NCI-H2171 (cell line): Measurements from ENCODE around the gene ZYX.
"Not testable (repeated sequence)": the region's sequence is repeated elsewhere in the genome, so short reads cannot be mapped to it uniquely, and the experiment has no call there.

Experiments used
- DNase-seq: peaks from one replicate; lab custom pipeline; 2025; lab: John Stamatoyannopoulos, UW

Gene ZYX

GRCh38 chr7:143417734-143418383, 36.7 kb downstream of the ZYX start:
- no peak for DNase-seq

DNA sequence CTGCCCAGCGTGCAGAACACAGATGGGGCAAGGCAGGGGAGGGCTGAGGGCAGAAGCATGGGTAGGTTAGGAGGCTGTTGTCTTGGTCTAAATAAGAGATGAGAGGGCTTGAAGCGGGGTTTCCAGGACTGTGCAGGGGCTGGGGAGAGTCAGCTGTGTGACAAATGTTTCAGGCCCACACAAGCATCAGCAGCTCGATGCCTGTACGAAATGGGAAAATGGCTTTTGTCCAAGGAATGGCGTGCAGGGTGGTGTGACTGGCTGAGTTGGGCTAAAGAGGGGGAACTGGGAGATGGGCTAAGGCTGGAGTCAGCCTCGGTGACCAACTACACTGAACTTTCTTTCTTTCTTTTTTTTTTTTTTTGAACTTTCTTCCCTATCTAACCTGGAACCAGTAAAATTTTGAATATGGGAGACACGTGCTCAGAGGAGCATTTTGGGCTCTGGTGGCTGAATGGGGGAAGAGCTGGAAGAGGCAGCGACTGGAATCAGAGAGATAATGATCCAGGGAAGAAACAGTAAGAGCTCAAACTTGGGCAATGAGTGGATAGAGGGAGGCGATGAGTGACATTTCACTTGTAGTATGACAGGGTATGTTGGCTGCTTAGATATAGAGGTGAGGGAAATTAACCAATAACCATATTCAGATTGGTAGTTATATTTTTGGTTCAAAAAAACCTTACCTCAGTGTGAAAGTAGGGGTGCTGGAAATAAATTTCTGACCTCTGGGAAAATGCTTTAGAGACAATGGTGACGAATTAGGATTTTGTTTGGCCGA, 37.7 kb downstream of the ZYX start:
- DNase-seq, result no peak

- no peak for DNase-seq
Observed at GRCh38 chr7:143419880-143420279, 38.7 kb downstream of the ZYX start.

- DNase-seq, result not testable (repeated sequence)
Observed at GRCh38 chr7:143420624-143421023, 39.5 kb downstream of the ZYX start.

DNA sequence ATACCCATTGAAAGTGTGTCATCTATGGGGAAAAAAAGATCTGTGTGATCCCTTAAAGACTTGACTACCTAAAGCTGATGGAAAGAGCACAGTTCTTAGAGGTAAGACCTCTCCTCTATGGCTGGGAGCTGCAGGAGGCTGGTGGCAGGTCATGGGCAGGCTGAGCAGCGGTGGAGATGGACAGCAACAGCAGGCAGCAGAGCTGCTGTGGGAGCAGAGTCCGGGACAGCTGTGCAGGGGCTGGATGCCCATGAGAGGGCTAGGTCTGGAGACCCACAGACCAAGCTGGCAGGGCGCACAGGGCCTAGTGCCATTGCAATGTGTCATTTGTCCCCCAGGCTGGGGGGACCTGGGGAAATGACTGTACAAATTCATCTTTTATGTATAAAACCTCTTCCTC, 40.9 kb downstream of the ZYX start:
- no peak for DNase-seq

DNA sequence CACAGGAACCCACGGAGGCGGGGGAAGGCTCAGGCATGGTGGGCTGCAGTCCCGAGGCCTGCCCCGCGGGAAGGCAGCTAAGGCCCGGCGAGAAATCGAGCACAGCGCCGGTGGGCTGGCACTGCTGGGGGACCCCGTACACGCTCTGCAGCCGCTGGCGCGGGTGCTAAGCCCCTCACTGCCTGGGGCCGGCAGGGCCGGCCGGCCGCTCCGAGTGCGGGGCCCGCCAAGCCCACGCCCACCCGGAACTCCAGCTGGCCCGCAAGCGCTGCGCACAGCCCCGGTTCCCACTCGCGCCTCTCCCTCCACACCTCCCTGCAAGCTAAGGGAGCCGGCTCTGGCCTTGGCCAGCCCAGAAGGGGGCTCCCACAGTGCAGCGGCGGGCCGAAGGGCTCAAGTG, 43.3 kb downstream of the ZYX start:
- not testable (repeated sequence) for DNase-seq

GRCh38 chr7:143426479-143427142, 45.5 kb downstream of the ZYX start:
- no peak for DNase-seq

DNA sequence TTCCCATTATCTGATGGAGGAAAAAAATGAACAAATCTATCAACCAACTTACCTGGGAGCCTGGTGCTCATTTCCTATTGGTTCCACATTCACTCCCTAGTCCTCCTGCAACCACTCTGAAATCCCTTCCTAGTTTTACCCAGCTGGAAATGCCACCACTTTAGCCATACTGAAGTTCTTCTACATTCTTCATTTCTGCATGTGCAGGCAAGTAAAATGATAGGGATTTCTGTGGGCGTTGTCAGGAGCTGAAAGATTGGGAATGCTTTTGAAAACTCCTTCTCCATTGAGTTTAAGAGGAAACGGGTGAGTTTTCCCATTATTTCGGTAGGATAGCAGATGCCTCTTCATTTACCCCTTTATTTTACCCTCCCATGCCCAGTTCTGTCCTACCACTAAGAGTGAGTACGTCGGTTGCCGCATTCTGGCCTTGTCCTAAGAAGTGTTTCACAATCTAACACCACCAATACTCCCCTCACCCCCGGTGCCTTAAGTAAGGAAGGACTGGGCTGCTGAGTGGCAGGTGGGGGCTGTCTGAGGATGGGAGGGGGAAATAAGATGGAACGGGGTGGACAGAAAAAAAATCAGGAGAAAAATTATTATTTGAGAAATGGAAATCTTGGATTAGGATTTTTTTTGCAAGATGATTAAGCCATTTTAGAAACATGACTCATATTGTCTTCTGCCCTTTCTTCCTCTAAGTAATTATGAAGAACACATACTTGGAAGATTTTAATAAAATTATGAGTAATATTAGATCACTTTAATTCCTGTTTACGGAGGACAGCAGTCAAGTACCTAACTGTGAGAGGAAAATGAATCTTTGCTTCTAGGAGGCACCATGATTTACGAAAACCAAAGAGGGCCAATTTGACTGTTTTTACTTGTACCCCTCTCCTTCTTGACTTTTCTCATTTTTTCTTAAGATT, 48.9 kb downstream of the ZYX start:
- DNase-seq, result no peak

DNA sequence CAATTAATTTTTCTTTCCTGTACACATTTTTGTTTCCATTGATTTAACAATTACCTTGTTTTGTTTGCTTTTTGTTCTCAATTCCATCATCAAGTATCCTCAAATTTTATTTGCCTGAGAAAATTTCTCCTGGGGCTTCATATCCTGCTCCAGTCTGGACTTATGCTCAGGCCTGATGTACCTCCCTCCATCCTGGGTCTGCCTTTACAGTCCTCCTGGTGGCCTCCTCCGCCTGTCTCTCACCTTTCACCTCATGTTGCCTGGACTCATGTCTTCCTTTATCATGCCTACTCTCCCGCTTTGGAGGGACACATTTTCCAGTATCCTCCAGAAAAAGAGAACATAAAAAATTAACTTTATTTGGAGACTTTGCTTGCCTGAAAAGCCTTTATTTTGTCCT, 50.0 kb downstream of the ZYX start:
- DNase-seq, result no peak

GRCh38 chr7:143433759-143434158, 52.6 kb downstream of the ZYX start:
- DNase-seq, result no peak

DNA sequence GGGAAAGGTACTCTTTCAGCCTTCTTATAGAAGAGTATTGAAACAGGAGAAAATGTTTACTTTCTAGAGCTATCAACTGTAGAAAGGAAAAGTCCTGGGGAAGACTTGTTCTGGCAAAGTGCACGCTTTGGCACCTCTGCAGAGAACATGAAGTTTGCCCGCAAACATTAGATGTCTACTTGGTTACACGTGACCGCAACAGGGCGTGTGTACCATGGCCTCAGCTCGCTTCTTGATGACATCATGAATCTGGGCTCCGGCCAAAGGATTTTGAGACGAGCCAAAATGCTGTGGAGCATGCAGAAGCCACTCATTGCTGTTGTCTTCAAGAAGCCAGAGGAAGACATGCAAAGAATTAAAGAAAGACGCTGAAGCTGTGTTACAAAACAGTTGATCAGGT, 53.5 kb downstream of the ZYX start:
- no peak for DNase-seq

DNA sequence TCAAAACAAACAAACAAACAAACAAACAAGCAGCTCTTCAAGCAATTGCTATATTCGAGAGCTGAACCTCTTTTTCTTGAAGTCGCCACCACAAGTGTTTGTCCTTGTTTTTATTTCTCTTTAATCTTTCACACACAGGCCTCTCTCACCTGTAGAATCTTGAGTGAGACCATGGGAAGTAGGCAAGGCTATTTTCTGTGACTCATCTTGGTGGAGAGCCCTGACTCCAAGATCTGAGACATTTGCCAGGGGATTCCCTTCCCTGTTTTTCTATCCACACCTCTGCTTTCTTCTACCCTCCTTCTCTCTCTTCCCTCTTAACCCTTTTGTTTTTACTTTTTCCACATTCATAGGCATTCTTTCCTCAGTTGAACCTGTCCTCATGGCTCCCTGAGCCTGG, 54.1 kb downstream of the ZYX start:
- DNase-seq, result no peak

DNA sequence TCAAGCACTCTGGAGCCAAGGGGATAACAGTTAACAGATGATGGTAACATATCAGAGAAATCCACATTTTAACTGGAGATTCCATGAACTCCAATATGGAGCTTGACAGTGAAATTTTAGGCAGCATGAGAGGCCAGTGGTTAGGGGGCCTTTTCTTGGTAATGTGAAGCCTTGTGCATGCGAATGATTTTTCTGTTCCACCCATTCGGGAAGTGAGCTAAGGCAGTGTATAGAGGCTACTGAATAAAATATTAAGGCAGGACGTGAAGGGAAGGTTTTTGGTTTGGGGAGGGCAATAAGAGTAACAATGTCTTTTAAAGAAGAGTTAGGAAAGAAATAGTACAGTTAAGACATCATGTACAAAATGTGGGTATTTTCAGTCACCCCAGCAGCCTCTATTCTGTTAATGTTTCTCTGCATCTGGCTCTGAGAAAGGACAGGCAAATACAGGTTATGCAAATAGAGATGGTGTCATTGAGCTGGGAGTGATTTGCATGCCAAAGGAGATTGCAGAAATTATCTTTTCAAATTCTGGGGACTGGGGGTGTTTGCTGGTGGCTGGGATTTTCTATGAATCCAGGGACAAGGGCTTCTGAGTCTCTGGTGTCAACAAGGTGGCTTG, 55.3 kb downstream of the ZYX start:
- DNase-seq, result no peak

GRCh38 chr7:143437578-143437977, 56.4 kb downstream of the ZYX start:
- DNase-seq, result no peak

GRCh38 chr7:143439866-143440265, 58.7 kb downstream of the ZYX start:
- no peak for DNase-seq
